C4-2B (cell line): ENCODE results near the gene BYSL.

ENCODE experiments used
- CTCF ChIP-seq: fragments of 450-650 bp; conservative IDR thresholded peaks from 2 replicates; pipeline ENCODE4 v1.5.1; 2017; ENCODE audit warnings: mild to moderate bottlenecking
- ZFX ChIP-seq: fragments of 450-650 bp; IDR thresholded peaks from 2 replicates; pipeline ENCODE4 v1.6.1; 2017

DNA sequence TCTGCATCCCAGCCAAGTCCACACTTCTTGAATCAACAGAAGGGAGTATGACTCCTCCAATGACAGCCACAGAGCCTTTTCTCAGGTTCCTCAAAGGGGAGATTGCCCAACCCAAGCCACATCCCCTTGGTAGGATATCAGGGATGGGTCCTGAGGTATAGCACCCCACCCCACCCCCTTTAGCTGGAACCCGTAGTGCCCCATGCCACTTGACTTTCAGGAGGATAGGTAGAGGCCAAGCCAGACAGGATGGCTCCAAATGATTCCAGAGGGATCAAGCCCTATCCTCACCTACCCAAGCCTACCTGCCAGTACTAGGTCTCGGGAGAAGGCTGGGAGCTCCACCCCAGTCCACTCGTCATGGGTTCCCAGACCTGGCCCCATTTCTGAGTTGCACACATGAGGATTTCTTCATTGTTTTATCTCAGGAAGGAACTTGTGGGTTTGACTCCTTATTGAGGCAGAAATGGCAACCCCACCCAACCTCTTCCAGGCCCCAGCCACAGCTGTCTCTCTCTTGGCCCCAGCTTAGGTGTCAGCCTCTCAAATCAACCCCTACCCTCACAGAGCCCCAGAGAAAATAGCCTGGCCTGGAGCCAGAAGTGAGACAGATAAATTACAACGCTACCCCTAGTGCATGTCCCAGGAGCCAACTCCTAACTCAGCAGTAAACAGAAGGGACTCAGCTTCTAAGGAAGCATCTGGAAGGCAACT, 16.7 kb downstream of the BYSL start:
- TF ChIP-seq CTCF (no peak), ZFX (no peak)
